Thyroid gland (tissue), 4 donors: ENCODE data around the gene EHMT1. TPM values are rescaled to one million over a fixed set of nuclear protein-coding genes. Genes with fewer than 3 reads are reported as not detected.

Source experiments
- DNase-seq, 2 donors: peaks; one replicate each; pipeline ENCODE4 v3.0.0-alpha.2; 2019
- H3K27ac ChIP-seq, 3 donors: fragments of 200-600 bp; sonication (generic); 1 replicate in 2 of 3; 2 replicates in 1 of 3; pipeline ENCODE4 v1.5.1; 2016 to 2019; ENCODE audit warnings: mild to moderate bottlenecking in 1 of 3, moderate library complexity in 1 of 3
- H3K27me3 ChIP-seq: fragments of 200-600 bp; sonication (generic); one replicate; pipeline ENCODE4 v1.5.1; 2019
- H3K36me3 ChIP-seq, 2 donors: fragments of 200-600 bp; sonication (generic); one replicate each; pipeline ENCODE4 v1.5.1; 2016 to 2019
- H3K4me1 ChIP-seq, 2 donors: fragments of 200-600 bp; sonication (generic); one replicate each; pipeline ENCODE4 v1.5.1; 2017 to 2019
- H3K4me3 ChIP-seq, 3 donors: fragments of 200-600 bp; sonication (generic); replicated peaks in 1 of 3; 1 replicate in 2 of 3; 2 replicates in 1 of 3; pipeline ENCODE4 v1.5.1; 2016; ENCODE audit warnings: mild to moderate bottlenecking in 1 of 3
- H3K9me3 ChIP-seq: fragments of 200-600 bp; sonication (generic); one replicate; pipeline ENCODE4 v1.5.1; 2017
- CTCF ChIP-seq, 6 experiments: fragments of 200-600 bp in 3 of 6; fragments of 450-650 bp in 3 of 6; sonication (generic) in 3 of 6; IDR thresholded peaks; one replicate each; pipeline ENCODE4 v1.5.1; 2016 to 2019; ENCODE audit warnings: antibody characterized with exemption in 6 of 6, mild to moderate bottlenecking in 2 of 6, inconsistent platforms in 1 of 6, moderate library complexity in 1 of 6
- POLR2A ChIP-seq, 2 donors: fragments of 450-650 bp; IDR thresholded peaks; one replicate each; pipeline ENCODE4 v1.6.1; 2017; ENCODE audit warnings: antibody characterized with exemption in 2 of 2, mild to moderate bottlenecking in 2 of 2, moderate library complexity in 1 of 2
- WGBS, 2 donors: methylation state at CpG; one replicate each; pipeline ENCODE4 v1.1.5; 2017; 5-methylcytosine and 5-hydroxymethylcytosine counted together
- intact Hi-C: fragments of 100-400 bp; cut with DNase I; formaldehyde crosslinking; loops from one replicate; pipeline ENCODE4 v1.15.1; 2023
- total RNA-seq, 4 donors: library from RNA; depleted of rRNA; stranded (reverse); fragments of >200 nt; gene quantifications; one replicate each; pipeline ENCODE4 v1.2.3, GENCODE V29; 2016

Gene EHMT1
- total RNA-seq, 4 donors from 2014 or later = 56.8 to 99.5 (median 94.4) TPM

- intact Hi-C loops = no loop called here
- no peak overlapping the region for H3K4me3 ChIP-seq
- H3K27me3 ChIP-seq = no peaks in the 10 kb centered on the region
- no peak for TF ChIP-seq CTCF (IDR thresholded peaks at IDR 0.05)
- TF ChIP-seq POLR2A (IDR thresholded peaks at IDR 0.05) = no peak
- no peak for DNase-seq
- 95 to 97% methylated on average over 22 to 25 of the region's 25 CpGs for WGBS, 2 donors
- H3K36me3 ChIP-seq = peaks cover 16 to 19% of the 10 kb centered on the region in 2 donors
- H3K9me3 ChIP-seq = no peaks in the 10 kb centered on the region
- H3K27ac ChIP-seq = no peak overlapping the region
- H3K4me1 ChIP-seq = peaks cover 0 to 10% of the 10 kb centered on the region in 2 donors
Observed at GRCh38 chr9:137716694-137717287, 98.0 kb downstream of the EHMT1 start.

GRCh38 chr9:137717776-137718327 is 99.0 kb downstream of the EHMT1 start:
- Histone ChIP-seq H3K27me3 (no peaks in the 10 kb centered on the region), H3K36me3 (peaks cover 16 to 19% of the 10 kb centered on the region in 2 donors), H3K4me3 (no peak overlapping the region), H3K4me1 (peaks cover 0 to 16% of the 10 kb centered on the region in 2 donors), H3K27ac (no peak overlapping the region), H3K9me3 (no peaks in the 10 kb centered on the region)
- intact Hi-C loops = no loop called here
- DNase-seq = no peak
- 94 to 95% methylated on average over 28 of the region's 28 CpGs for WGBS, 2 donors
- TF ChIP-seq POLR2A (IDR thresholded peaks at IDR 0.05) (no peak), CTCF (IDR thresholded peaks at IDR 0.05) (no peak)

GRCh38 chr9:137719194-137719593 is 100.4 kb downstream of the EHMT1 start:
- Histone ChIP-seq H3K4me1 (peaks cover 10 to 26% of the 10 kb centered on the region in 2 donors), H3K27ac (no peak overlapping the region), H3K27me3 (no peaks in the 10 kb centered on the region), H3K4me3 (no peak overlapping the region), H3K9me3 (no peaks in the 10 kb centered on the region), H3K36me3 (peaks cover 16 to 19% of the 10 kb centered on the region in 2 donors)
- intact Hi-C loops = no loop called here
- no peak for DNase-seq
- 93 to 94% methylated on average over 5 to 9 of the region's 9 CpGs for WGBS, 2 donors
- no peak for TF ChIP-seq CTCF (IDR thresholded peaks at IDR 0.05)
- TF ChIP-seq POLR2A (IDR thresholded peaks at IDR 0.05) = no peak

GRCh38 chr9:137720571-137721110 is 101.8 kb downstream of the EHMT1 start:
- Histone ChIP-seq H3K27ac (no peak overlapping the region), H3K9me3 (no peaks in the 10 kb centered on the region), H3K4me3 (no peak overlapping the region), H3K4me1 (peaks cover 11 to 22% of the 10 kb centered on the region in 2 donors), H3K36me3 (peaks cover 16 to 19% of the 10 kb centered on the region in 2 donors), H3K27me3 (no peaks in the 10 kb centered on the region)
- WGBS, 2 donors = 95% methylated on average over 27 of the region's 27 CpGs
- TF ChIP-seq CTCF (IDR thresholded peaks at IDR 0.05) = no peak
- no peak for TF ChIP-seq POLR2A (IDR thresholded peaks at IDR 0.05)
- DNase-seq = no peak
- intact Hi-C loops = no loop called here

GRCh38 chr9:137721479-137721878 is 102.7 kb downstream of the EHMT1 start:
- no peak overlapping the region for H3K27ac ChIP-seq
- peaks cover 11 to 21% of the 10 kb centered on the region in 2 donors for H3K4me1 ChIP-seq
- intact Hi-C loops = no loop called here
- TF ChIP-seq CTCF (IDR thresholded peaks at IDR 0.05) (no peak), POLR2A (IDR thresholded peaks at IDR 0.05) (no peak)
- H3K4me3 ChIP-seq = no peak overlapping the region
- H3K27me3 ChIP-seq = no peaks in the 10 kb centered on the region
- H3K36me3 ChIP-seq = peaks cover 16 to 18% of the 10 kb centered on the region in 2 donors
- DNase-seq = no peak
- no peaks in the 10 kb centered on the region for H3K9me3 ChIP-seq
- 94% methylated on average over 12 of the region's 12 CpGs for WGBS, 2 donors
